SK-N-SH (cell line): ENCODE data around the gene TSPAN15. TPM values are rescaled to one million over a fixed set of nuclear protein-coding genes. Genes with fewer than 3 reads are reported as not detected.

Experiments used
- CTCF ChIA-PET: fragments of 300-600, 350-600 bp; formaldehyde crosslinking; extraction: SDS; loops from one replicate; lab custom pipeline; 2021; lab: Yijun Ruan, JAX
- POLR2A ChIA-PET: fragments of 350-600 bp; sonication (Branson Sonifier 250); formaldehyde crosslinking; extraction: SDS; loops from one replicate; lab custom pipeline; 2020; ENCODE audit warnings: antibody characterized with exemption, inconsistent platforms; lab: Yijun Ruan, JAX
- DNase-seq: peaks from one replicate; pipeline ENCODE4 v3.0.0; 2012
- H2AFZ ChIP-seq: fragments of 200-600 bp; sonication (generic); 2 replicates; pipeline ENCODE4 v1.8.1; 2016; ENCODE audit warnings: antibody characterized with exemption, mild to moderate bottlenecking, low read depth
- H3F3A ChIP-seq: fragments of 200-600 bp; sonication (generic); replicated peaks from 2 replicates; pipeline ENCODE3; 2016; ENCODE audit warnings: antibody characterized with exemption, mild to moderate bottlenecking; ENCODE audit not compliant: insufficient read depth
- H3K27ac ChIP-seq, 2 experiments: fragments of 200-500 bp in 1 of 2; fragments of 200-600 bp in 1 of 2; sonication (Bioruptor generic) in 1 of 2; sonication (generic), shearing (Covaris generic) in 1 of 2; 2 replicates each; pipeline versions ENCODE4 v1.5.1 to v1.6.1; 2014 to 2016; ENCODE audit warnings: low read depth in 2 of 2, inconsistent platforms in 1 of 2, low read length in 1 of 2, mild to moderate bottlenecking in 1 of 2, mixed read lengths in 1 of 2
- H3K27me3 ChIP-seq: fragments of 200-600 bp; sonication (generic), shearing (Covaris generic); 2 replicates; pipeline ENCODE4 v1.6.1; 2016; ENCODE audit warnings: mixed run types; ENCODE audit not compliant: insufficient read depth
- H3K36me3 ChIP-seq, 2 experiments: fragments of 200-500 bp in 1 of 2; fragments of 200-600 bp in 1 of 2; sonication (Bioruptor generic) in 1 of 2; sonication (generic) in 1 of 2; replicated peaks in 1 of 2; 2 replicates each; pipeline versions ENCODE3 to v1.5.1; 2014 to 2016; ENCODE audit warnings: low read length in 1 of 2, mild to moderate bottlenecking in 1 of 2; ENCODE audit not compliant: insufficient read depth in 2 of 2, control insufficient read depth in 1 of 2
- H3K4me1 ChIP-seq, 2 experiments: fragments of 200-500 bp in 1 of 2; fragments of 200-600 bp in 1 of 2; sonication (Bioruptor generic) in 1 of 2; sonication (generic), shearing (Covaris generic) in 1 of 2; 2 replicates each; pipeline versions ENCODE4 v1.5.1 to v1.6.1; 2014 to 2016; ENCODE audit warnings: low read depth in 1 of 2, low read length in 1 of 2, mixed run types in 1 of 2; ENCODE audit not compliant: insufficient read depth in 2 of 2, control insufficient read depth in 1 of 2
- H3K4me2 ChIP-seq: fragments of 200-600 bp; sonication (generic), shearing (Covaris generic); 2 replicates; pipeline ENCODE4 v1.6.1; 2017; ENCODE audit warnings: mixed run types
- H3K4me3 ChIP-seq, 2 experiments: fragments of 200-500 bp in 1 of 2; fragments of 200-600 bp in 1 of 2; sonication (Bioruptor generic) in 1 of 2; sonication (generic), shearing (Covaris generic) in 1 of 2; 2 replicates each; pipeline versions ENCODE4 v1.5.1 to v1.8.1; 2014 to 2016; ENCODE audit warnings: low read depth in 2 of 2, inconsistent platforms in 1 of 2, low read length in 1 of 2, mild to moderate bottlenecking in 1 of 2, mixed read lengths in 1 of 2, moderate library complexity in 1 of 2
- H3K79me2 ChIP-seq: fragments of 200-600 bp; sonication (generic); 2 replicates; pipeline ENCODE4 v1.8.1; 2017; ENCODE audit warnings: mild to moderate bottlenecking; ENCODE audit not compliant: insufficient read depth
- H3K9ac ChIP-seq: fragments of 200-600 bp; sonication (generic); 2 replicates; pipeline ENCODE4 v1.6.1; 2017; ENCODE audit warnings: mixed run types
- H3K9me2 ChIP-seq: fragments of 200-600 bp; sonication (generic); 2 replicates; pipeline ENCODE4 v1.6.1; 2017; ENCODE audit warnings: mixed run types
- H3K9me3 ChIP-seq: fragments of 200-600 bp; sonication (generic); 2 replicates; pipeline ENCODE4 v1.6.1; 2017; ENCODE audit warnings: mixed run types, mild to moderate bottlenecking, moderate library complexity
- H4K20me1 ChIP-seq: fragments of 200-600 bp; sonication (generic); 2 replicates; pipeline ENCODE4 v1.6.1; 2017; ENCODE audit warnings: mild to moderate bottlenecking, mixed run types; ENCODE audit not compliant: insufficient read depth
- CTCF ChIP-seq: fragments of 200-600 bp; sonication (generic); IDR thresholded peaks from 2 replicates; pipeline ENCODE4 v1.6.1; 2017; ENCODE audit warnings: antibody characterized with exemption, mild to moderate bottlenecking, moderate library complexity
- EP300 ChIP-seq, 2 experiments: IDR thresholded peaks; 2 replicates each; pipeline versions ENCODE4 v1.4.0 to v1.6.1; 2012; ENCODE audit warnings: borderline replicate concordance in 1 of 2, low read depth in 1 of 2, low read length in 1 of 2
- FOSL2 ChIP-seq: IDR thresholded peaks from 2 replicates; pipeline ENCODE4 v1.4.0; 2012; ENCODE audit warnings: low read depth, mild to moderate bottlenecking, moderate library complexity, borderline replicate concordance
- FOXJ3 ChIP-seq: sonication (generic); formaldehyde crosslinking; IDR thresholded peaks from 2 replicates; pipeline ENCODE4 v1.5.1; 2020; ENCODE audit warnings: mild to moderate bottlenecking, missing genetic modification reagents
- FOXM1 ChIP-seq: IDR thresholded peaks from 2 replicates; pipeline ENCODE4 v1.4.0; 2012; ENCODE audit warnings: low read depth, mild to moderate bottlenecking
- GABPA ChIP-seq: IDR thresholded peaks from 2 replicates; pipeline ENCODE4 v1.4.0; 2012; ENCODE audit warnings: low read depth, mild to moderate bottlenecking
- IRF3 ChIP-seq: fragments of 150-350 bp; IDR thresholded peaks from 2 replicates; pipeline ENCODE4 v1.6.1; 2016; ENCODE audit warnings: mild to moderate bottlenecking, low read depth, low read length
- MEF2A ChIP-seq: IDR thresholded peaks from 2 replicates; pipeline ENCODE4 v1.4.0; 2012; ENCODE audit warnings: low read depth, borderline replicate concordance
- NFIC ChIP-seq: IDR thresholded peaks from 2 replicates; pipeline ENCODE4 v1.4.0; 2012; ENCODE audit warnings: borderline replicate concordance
- NRF1 ChIP-seq: IDR thresholded peaks from 2 replicates; pipeline ENCODE4 v1.6.1; 2012; ENCODE audit warnings: low read depth, mild to moderate bottlenecking, low read length
- PBX3 ChIP-seq: IDR thresholded peaks from 2 replicates; pipeline ENCODE4; 2012
- REST ChIP-seq: IDR thresholded peaks from 2 replicates; pipeline ENCODE4 v1.6.1; 2012; ENCODE audit warnings: mild to moderate bottlenecking, low read depth, low read length, moderate library complexity
- RFX5 ChIP-seq: IDR thresholded peaks from 2 replicates; pipeline ENCODE4 v1.6.1; 2012; ENCODE audit warnings: mild to moderate bottlenecking, improper control_type of control experiment, low read length
- TAF1 ChIP-seq: IDR thresholded peaks from 2 replicates; pipeline ENCODE4 v1.6.1; 2012; ENCODE audit warnings: low read depth, mild to moderate bottlenecking, low read length, moderate library complexity, borderline replicate concordance
- TEAD4 ChIP-seq: IDR thresholded peaks from 2 replicates; pipeline ENCODE4 v1.4.0; 2012; ENCODE audit warnings: mild to moderate bottlenecking, borderline replicate concordance; ENCODE audit not compliant: insufficient read depth
- USF1 ChIP-seq: IDR thresholded peaks from 2 replicates; pipeline ENCODE4 v1.4.0; 2012; ENCODE audit warnings: low read depth, borderline replicate concordance
- WGBS: methylation state at CpG from one replicate; pipeline ENCODE4 v1.1.6; 2017; ENCODE audit warnings: low lambda C conversion rate; 5-methylcytosine and 5-hydroxymethylcytosine counted together
- polyA plus RNA-seq, 3 experiments: library from polyadenylated mRNA; depleted of rRNA; stranded (reverse); fragments of >200 nt; gene quantifications; 2 replicates each; pipeline ENCODE4 v1.2.3, GENCODE V29; 2012

The TSPAN15 gene
- polyA plus RNA-seq, 1 of the 3 experiments (the other 2 are of a cell fraction), result 8.5 TPM

GRCh38 chr10:69466689-69467088, 15.4 kb downstream of the TSPAN15 start:
- WGBS, result 76% methylated on average over 9 of the region's 10 CpGs
- H3K9ac ChIP-seq, result no peak overlapping the region
- ChIA-PET CTCF (interaction anchor here (1.1 kb wide), 1 partner anchor 30 kb away, joined by 3 read pairs; no protein-coding TSS in a partner anchor), POLR2A (no interaction called here)
- H3K9me3 ChIP-seq, result no peaks in the 10 kb centered on the region
- no peak overlapping the region for H3K27ac ChIP-seq
- no peaks in the 10 kb centered on the region for H4K20me1 ChIP-seq
- H3K27me3 ChIP-seq, result no peaks in the 10 kb centered on the region
- no peak overlapping the region for H3K4me3 ChIP-seq
- TF ChIP-seq TEAD4, result no peak
- no peak for TF ChIP-seq GABPA
- no peak for TF ChIP-seq USF1
- no peak for TF ChIP-seq MEF2A
- TF ChIP-seq FOXM1, result no peak
- no peak for TF ChIP-seq RFX5
- no peak for TF ChIP-seq FOXJ3 (CRISPR knock-in tag)
- TF ChIP-seq EP300 (IDR thresholded peaks at IDR 0.05; ENCODE audit: borderline replicate concordance in 1 of 2, low read depth in 1 of 2, low read length in 1 of 2), result no peak
- TF ChIP-seq FOSL2, result no peak
- no peak for TF ChIP-seq NRF1
- no peak for TF ChIP-seq PBX3
- H3K36me3 ChIP-seq, result no peaks in the 10 kb centered on the region
- H3K4me2 ChIP-seq, result no peak overlapping the region
- no peaks in the 10 kb centered on the region for H3K79me2 ChIP-seq
- H3K9me2 ChIP-seq, result no peaks in the 10 kb centered on the region
- peaks cover 8 to 11% of the 10 kb centered on the region in 2 experiments; a peak in 2 of 4 replicates for H3K4me1 ChIP-seq
- H2AFZ ChIP-seq, result no peak overlapping the region
- no peaks in the 10 kb centered on the region for H3F3A ChIP-seq
- no peak for DNase-seq

GRCh38 chr10:69467928-69468750, 16.9 kb downstream of the TSPAN15 start:
- H3K79me2 ChIP-seq, result no peaks in the 10 kb centered on the region
- no peaks in the 10 kb centered on the region for H3K9me2 ChIP-seq
- H3K27me3 ChIP-seq, result no peaks in the 10 kb centered on the region
- no peak overlapping the region for H2AFZ ChIP-seq
- peaks cover 8 to 11% of the 10 kb centered on the region in 2 experiments; a peak in 2 of 4 replicates for H3K4me1 ChIP-seq
- H3K9me3 ChIP-seq, result no peaks in the 10 kb centered on the region
- no peak overlapping the region for H3K4me3 ChIP-seq
- H3K9ac ChIP-seq, result no peak overlapping the region
- POLR2A ChIA-PET, result no interaction called here
- WGBS, result 74% methylated on average over 10 of the region's 13 CpGs
- H3K4me2 ChIP-seq, result no peak overlapping the region
- H3K36me3 ChIP-seq, result no peaks in the 10 kb centered on the region
- H3K27ac ChIP-seq, result no peak overlapping the region
- H3F3A ChIP-seq, result no peaks in the 10 kb centered on the region
- CTCF ChIA-PET, result interaction anchor here (1.1 kb wide), 1 partner anchor 60 kb away, joined by 3 read pairs; no protein-coding TSS in a partner anchor
- no peak for DNase-seq
- no peaks in the 10 kb centered on the region for H4K20me1 ChIP-seq
- no peak for TF ChIP-seq NRF1
- TF ChIP-seq RFX5, result no peak
- TF ChIP-seq NFIC, result no peak
- TF ChIP-seq IRF3, result no peak
- TF ChIP-seq FOXJ3 (CRISPR knock-in tag), result no peak
- TF ChIP-seq MEF2A, result no peak
- no peak for TF ChIP-seq FOSL2
- TF ChIP-seq TAF1, result no peak
- TF ChIP-seq TEAD4, result no peak
- TF ChIP-seq CTCF, result no peak
- no peak for TF ChIP-seq REST
